Muscle of leg (tissue), 11 donors: ENCODE measurements around the gene ALDH3A1. TPM values are rescaled to one million over a fixed set of nuclear protein-coding genes. Genes with fewer than 3 reads are reported as not detected.
"Not testable (repeated sequence)": the region's sequence is repeated elsewhere in the genome, so short reads cannot be mapped to it uniquely, and the experiment has no call there.

Source experiments
- DNase-seq: peaks from one replicate; pipeline ENCODE4 v3.0.0; 2013
- H3K27ac ChIP-seq: one replicate; pipeline ENCODE4 v1.5.1; 2013; ENCODE audit warnings: mild to moderate bottlenecking, low read length, control low read depth
- H3K27me3 ChIP-seq: one replicate; pipeline ENCODE4 v1.6.1; 2013; ENCODE audit warnings: low read length; ENCODE audit not compliant: control insufficient read depth, insufficient read depth
- H3K36me3 ChIP-seq: one replicate; pipeline ENCODE4 v1.6.1; 2013; ENCODE audit warnings: low read length; ENCODE audit not compliant: control insufficient read depth, insufficient read depth
- H3K4me1 ChIP-seq: one replicate; pipeline ENCODE4 v1.6.1; 2013; ENCODE audit warnings: low read length; ENCODE audit not compliant: control insufficient read depth, insufficient read depth
- H3K4me3 ChIP-seq: one replicate; pipeline ENCODE4 v1.5.1; 2013; ENCODE audit warnings: low read length, control low read depth
- H3K9me3 ChIP-seq: replicated peaks from 2 replicates; pipeline ENCODE4 v1.6.1; 2013; ENCODE audit warnings: low read depth, low read length; ENCODE audit not compliant: control insufficient read depth
- WGBS: methylation state at CpG from one replicate; pipeline ENCODE4 v1.1.5; 2013; ENCODE audit warnings: missing lambda C conversion rate; ENCODE audit not compliant: insufficient coverage; 5-methylcytosine and 5-hydroxymethylcytosine counted together
- polyA plus RNA-seq, 8 donors: library from polyadenylated mRNA; unstranded; fragments of 120-200 nt; gene quantifications; one replicate each; pipeline versions ENCODE4 v1.2.1 to v1.2.3, GENCODE V29; 2013; ENCODE audit warnings: inconsistent platforms in 1 of 8, low replicate concordance in 1 of 8; ENCODE audit not compliant: insufficient read length in 8 of 8, insufficient read depth in 1 of 8
- total RNA-seq: library from RNA; stranded (reverse); fragments of 120-200 nt; gene quantifications from one replicate; pipeline ENCODE4 v1.2.4, GENCODE V29; 2013

Gene ALDH3A1
- total and polyA plus RNA-seq, 9 donors: 0.18 to 0.57 (median 0.29) TPM

- Histone ChIP-seq H3K27me3 (no peaks in the 10 kb centered on the region), H3K36me3 (peaks cover 39% of the 10 kb centered on the region), H3K9me3 (no peaks in the 10 kb centered on the region), H3K4me1 (peaks cover 4% of the 10 kb centered on the region), H3K4me3 (no peak overlapping the region), H3K27ac (no peak overlapping the region)
- 53% methylated on average over 4 of the region's 7 CpGs for WGBS
- no peak for DNase-seq
Observed at GRCh38 chr17:19771971-19772630, 24.0 kb upstream of the ALDH3A1 start.

- 72% methylated on average over 4 of the region's 6 CpGs for WGBS
- DNase-seq: no peak
- H3K27ac ChIP-seq: no peak overlapping the region
Observed at GRCh38 chr17:19770985-19771735, 23.1 kb upstream of the ALDH3A1 start.

GRCh38 chr17:19769946-19770652 is 22.0 kb upstream of the ALDH3A1 start:
- Histone ChIP-seq H3K27me3 (no peaks in the 10 kb centered on the region), H3K9me3 (no peaks in the 10 kb centered on the region), H3K27ac (no peak overlapping the region), H3K4me3 (no peak overlapping the region), H3K36me3 (peaks cover 26% of the 10 kb centered on the region), H3K4me1 (peaks cover 10% of the 10 kb centered on the region)
- WGBS: 82% methylated on average over 5 of the region's 7 CpGs
- DNase-seq: no peak

More at GRCh38 chr17:19770985-19771735, 23.1 kb upstream of the ALDH3A1 start:
- H3K4me1 ChIP-seq: peaks cover 10% of the 10 kb centered on the region
- H3K4me3 ChIP-seq: no peak overlapping the region
- peaks cover 32% of the 10 kb centered on the region for H3K36me3 ChIP-seq
- H3K27me3 ChIP-seq: no peaks in the 10 kb centered on the region
- H3K9me3 ChIP-seq: no peaks in the 10 kb centered on the region

GRCh38 chr17:19768046-19768782 is 20.1 kb upstream of the ALDH3A1 start:
- peaks cover 19% of the 10 kb centered on the region for H3K36me3 ChIP-seq
- H3K9me3 ChIP-seq: no peaks in the 10 kb centered on the region
- peaks cover 10% of the 10 kb centered on the region for H3K4me1 ChIP-seq
- no peak overlapping the region for H3K4me3 ChIP-seq
- no peaks in the 10 kb centered on the region for H3K27me3 ChIP-seq
- DNase-seq: no peak
- no peak overlapping the region for H3K27ac ChIP-seq
- no CpG with 5 or more reads among the region's 10 CpGs for WGBS

- Histone ChIP-seq H3K36me3 (peaks cover 11% of the 10 kb centered on the region), H3K9me3 (no peaks in the 10 kb centered on the region), H3K4me1 (peaks cover 14% of the 10 kb centered on the region), H3K27me3 (no peaks in the 10 kb centered on the region), H3K4me3 (no peak overlapping the region), H3K27ac (no peak overlapping the region)
- 5% methylated on average over 6 of the region's 12 CpGs for WGBS
- peak; percentile 75 for DNase-seq
Observed at GRCh38 chr17:19766421-19767270, 18.5 kb upstream of the ALDH3A1 start.

- Histone ChIP-seq H3K36me3 (peaks cover 9% of the 10 kb centered on the region), H3K9me3 (no peaks in the 10 kb centered on the region), H3K27ac (no peak overlapping the region), H3K27me3 (no peaks in the 10 kb centered on the region), H3K4me3 (no peak overlapping the region), H3K4me1 (peaks cover 15% of the 10 kb centered on the region)
- DNase-seq: no peak
- WGBS: 82% methylated on average over 6 of the region's 7 CpGs
Observed at GRCh38 chr17:19766016-19766415, 17.9 kb upstream of the ALDH3A1 start.

GRCh38 chr17:19763991-19764390 is 15.9 kb upstream of the ALDH3A1 start:
- not testable (repeated sequence) for H3K27me3 ChIP-seq, H3K27ac ChIP-seq, H3K9me3 ChIP-seq, H3K4me3 ChIP-seq, H3K36me3 ChIP-seq, DNase-seq
- WGBS: 82% methylated on average over 2 of the region's 6 CpGs
- H3K4me1 ChIP-seq: peaks cover 17% of the 10 kb centered on the region

- no peak for DNase-seq
- no peaks in the 10 kb centered on the region for H3K36me3 ChIP-seq
- no CpG with 5 or more reads among the region's 2 CpGs for WGBS
- H3K27ac ChIP-seq: no peak overlapping the region
- H3K27me3 ChIP-seq: no peaks in the 10 kb centered on the region
- no peak overlapping the region for H3K4me3 ChIP-seq
- H3K4me1 ChIP-seq: peaks cover 17% of the 10 kb centered on the region
- H3K9me3 ChIP-seq: no peaks in the 10 kb centered on the region
Observed at GRCh38 chr17:19763416-19763815, 15.3 kb upstream of the ALDH3A1 start.

GRCh38 chr17:19762515-19762961 is 14.4 kb upstream of the ALDH3A1 start:
- Histone ChIP-seq H3K4me1 (peaks cover 17% of the 10 kb centered on the region), H3K36me3 (no peaks in the 10 kb centered on the region), H3K9me3 (no peaks in the 10 kb centered on the region), H3K27me3 (no peaks in the 10 kb centered on the region), H3K27ac (no peak overlapping the region), H3K4me3 (no peak overlapping the region)
- DNase-seq: peak; percentile 68
- WGBS: 26% methylated on average over 15 of the region's 15 CpGs
